Mammary epithelial cell (primary cell): ENCODE data around the gene UPB1.

Experiments
- CTCF ChIP-seq, 2 donors: IDR thresholded peaks in 1 of 2; conservative IDR thresholded peaks in 1 of 2; 2 replicates each; pipeline ENCODE4 v1.5.1; 2011 to 2012; ENCODE audit warnings: inconsistent platforms in 2 of 2, low read length in 2 of 2, mild to moderate bottlenecking in 2 of 2, control low read depth in 1 of 2, low read depth in 1 of 2; ENCODE audit not compliant: insufficient read depth in 1 of 2; ENCODE audit errors: extremely low read depth in 1 of 2
- EZH2 ChIP-seq: IDR thresholded peaks from 2 replicates; pipeline ENCODE4 v1.6.1; 2012; ENCODE audit warnings: low read length, inconsistent platforms, borderline replicate concordance

GRCh38 chr22:24496661-24497060, 1.5 kb downstream of the UPB1 start:
- TF ChIP-seq CTCF (conservative IDR thresholded peaks at IDR 0.05 in 1 of 2, IDR thresholded peaks at IDR 0.05 in 1 of 2; ENCODE audit: extremely low read depth in 1 of 2, insufficient read depth in 1 of 2, low read depth in 1 of 2, low read length in 2 of 2) (no peak), EZH2 (no peak)
